C4-2B (cell line): ENCODE results near the gene KHDC3L.

ENCODE experiments used
- CTCF ChIP-seq: fragments of 450-650 bp; conservative IDR thresholded peaks from 2 replicates; pipeline ENCODE4 v1.5.1; 2017; ENCODE audit warnings: mild to moderate bottlenecking
- ZFX ChIP-seq: fragments of 450-650 bp; IDR thresholded peaks from 2 replicates; pipeline ENCODE4 v1.6.1; 2017

- TF ChIP-seq CTCF (no peak), ZFX (no peak)
Observed at GRCh38 chr6:73369157-73369556, 6.7 kb downstream of the KHDC3L start.
